Panc1 (cell line): ENCODE results near the gene FAM240B. TPM values are rescaled to one million over a fixed set of nuclear protein-coding genes. Genes with fewer than 3 reads are reported as not detected.

Experiments used
- ATAC-seq: fragments of 200-7000 bp; cut with Tn5 transposase; 2 replicates; pipeline ENCODE4 v1.9.1; 2020; ENCODE audit warnings: mild to moderate bottlenecking, moderate library complexity
- BruUV-seq: library from RNA; stranded (reverse); fragments of 400-500 nt; replicated peaks from 2 replicates; lab custom pipeline; 2021; lab: Mats Ljungman, UMichigan
- CTCF ChIA-PET: fragments of 300-600 bp; sonication (Branson Sonifier 250); formaldehyde crosslinking; loops from one replicate; lab custom pipeline; 2022; ENCODE audit warnings: antibody characterized with exemption; lab: Charles Lee
- POLR2A ChIA-PET: fragments of 300-600 bp; sonication (Branson Sonifier 250); formaldehyde crosslinking; loops from one replicate; lab custom pipeline; 2022; ENCODE audit warnings: antibody characterized with exemption; lab: Charles Lee
- DNase-seq: peaks from one replicate; pipeline ENCODE4 v3.0.0-alpha.2; 2010; ENCODE audit warnings: low read depth, low spot score
- H3K27ac ChIP-seq: 2 replicates; pipeline ENCODE4 v1.5.1; 2011; ENCODE audit warnings: mild to moderate bottlenecking, low read length, inconsistent platforms
- H3K27me3 ChIP-seq: fragments of 200-500 bp; sonication (Bioruptor generic); 2 replicates; pipeline ENCODE4 v1.6.0; 2014; ENCODE audit warnings: low read length, inconsistent platforms; ENCODE audit not compliant: control insufficient read depth, insufficient read depth
- H3K36me3 ChIP-seq: fragments of 200-500 bp; sonication (Bioruptor generic); 2 replicates; pipeline ENCODE4 v1.5.1; 2014; ENCODE audit warnings: inconsistent platforms, mild to moderate bottlenecking, low read length, moderate library complexity; ENCODE audit not compliant: control insufficient read depth, insufficient read depth
- H3K4me1 ChIP-seq: 2 replicates; pipeline ENCODE4 v1.5.1; 2011; ENCODE audit warnings: inconsistent platforms, mild to moderate bottlenecking, low read length, moderate library complexity; ENCODE audit not compliant: control insufficient read depth, insufficient read depth
- H3K4me3 ChIP-seq, 2 experiments: 2 replicates each; pipeline ENCODE4 v1.5.1; 2011 to 2012; ENCODE audit warnings: low read depth in 2 of 2, low read length in 2 of 2, mild to moderate bottlenecking in 2 of 2, inconsistent platforms in 1 of 2, moderate library complexity in 1 of 2
- H3K9me3 ChIP-seq: fragments of 200-500 bp; sonication (Bioruptor generic); 2 replicates; pipeline ENCODE4 v1.5.1; 2014; ENCODE audit warnings: low read depth, mild to moderate bottlenecking, inconsistent platforms, low read length, moderate library complexity; ENCODE audit not compliant: control insufficient read depth, insufficient read depth
- CTCF ChIP-seq: fragments of 450-650 bp; IDR thresholded peaks from 2 replicates; pipeline ENCODE4 v1.5.1; 2017; ENCODE audit warnings: mild to moderate bottlenecking
- POLR2AphosphoS5 ChIP-seq: IDR thresholded peaks from 2 replicates; pipeline ENCODE4 v1.6.1; 2012; ENCODE audit warnings: mild to moderate bottlenecking, low read depth, low read length, moderate library complexity
- REST ChIP-seq, 2 experiments: IDR thresholded peaks; 2 replicates each; pipeline ENCODE4 v1.6.1; 2011 to 2012; ENCODE audit warnings: low read depth in 2 of 2, control low read depth in 1 of 2, low read length in 1 of 2, mild to moderate bottlenecking in 1 of 2, moderate library complexity in 1 of 2; ENCODE audit not compliant: insufficient read depth in 1 of 2
- SIN3A ChIP-seq: IDR thresholded peaks from 2 replicates; pipeline ENCODE4 v1.6.1; 2012; ENCODE audit warnings: low read depth, mild to moderate bottlenecking, low read length, moderate library complexity, borderline replicate concordance; ENCODE audit not compliant: insufficient read depth
- TCF7L2 ChIP-seq: IDR thresholded peaks from 2 replicates; pipeline ENCODE4 v1.6.1; 2011; ENCODE audit warnings: mild to moderate bottlenecking, low read depth, low read length, inconsistent platforms
- in situ Hi-C: cut with HindIII; loops from 2 replicates; pipeline ENCODE4 v1.10.0; 2016; ENCODE audit warnings: low sequenced_read_pairs, low pct_unique_long_range_greater_than_20kb
- intact Hi-C: fragments of 100-400 bp; cut with micrococcal nuclease; formaldehyde crosslinking; loops from one replicate; pipeline ENCODE4 v1.10.0; 2022; ENCODE audit not compliant: unreplicated experiment
- total RNA-seq: library from RNA; stranded (reverse); gene quantifications from one replicate; pipeline ENCODE4 v1.2.1, GENCODE V29; 2021; ENCODE audit not compliant: unreplicated experiment

The FAM240B gene
- total RNA-seq, 1 experiment from 2014 or later = not detected

- Histone ChIP-seq H3K27ac (no peak overlapping the region), H3K4me1 (no peaks in the 10 kb centered on the region), H3K36me3 (no peaks in the 10 kb centered on the region; the same call in 1 of the 2 replicates), H3K27me3 (no peaks in the 10 kb centered on the region), H3K9me3 (no peaks in the 10 kb centered on the region), H3K4me3 (no peak overlapping the region)
- POLR2A ChIA-PET = no interaction called here
- no peak for TF ChIP-seq POLR2AphosphoS5
- no peak for TF ChIP-seq SIN3A
- no peak for TF ChIP-seq CTCF
- no peak for TF ChIP-seq TCF7L2
- no peak for TF ChIP-seq REST (IDR thresholded peaks at IDR 0.05; ENCODE audit: insufficient read depth in 1 of 2, low read depth in 2 of 2, low read length in 1 of 2)
- DNase-seq (no peak), ATAC-seq (no peak)
- CTCF ChIA-PET = no interaction called here
- intact Hi-C loops = loop anchor here (5.0 to 10.0 kb wide), 2 partner anchors 34 to 62 kb away; no protein-coding TSS in a partner anchor
- in situ Hi-C loops = no loop called here
- BruUV-seq = no TSS peak
Observed at GRCh38 chr9:38706493-38706892, 13.4 kb downstream of the FAM240B start.

- no peaks in the 10 kb centered on the region for H3K9me3 ChIP-seq
- ChIA-PET CTCF (no interaction called here), POLR2A (no interaction called here)
- no peak for DNase-seq
- TF ChIP-seq REST (IDR thresholded peaks at IDR 0.05; ENCODE audit: insufficient read depth in 1 of 2, low read depth in 2 of 2, low read length in 1 of 2) (no peak), CTCF (no peak), POLR2AphosphoS5 (no peak), SIN3A (no peak), TCF7L2 (no peak)
- no peaks in the 10 kb centered on the region; the same call in 1 of the 2 replicates for H3K36me3 ChIP-seq
- BruUV-seq = no TSS peak
- H3K4me3 ChIP-seq = no peak overlapping the region
- intact Hi-C loops (loop anchor here (5.0 to 10.0 kb wide), 2 partner anchors 34 to 61 kb away; no protein-coding TSS in a partner anchor), in situ Hi-C loops (no loop called here)
- 0 out of 2 replicates have a peak, but pooled peaks have one; percentile 21 for ATAC-seq
- no peaks in the 10 kb centered on the region for H3K27me3 ChIP-seq
- H3K27ac ChIP-seq = no peak overlapping the region
- no peaks in the 10 kb centered on the region for H3K4me1 ChIP-seq
Observed at GRCh38 chr9:38705917-38706316, 14.0 kb downstream of the FAM240B start.
